GM23248 (cell line): Measurements from ENCODE around the gene NXPH2. TPM values are rescaled to one million over a fixed set of nuclear protein-coding genes. Genes with fewer than 3 reads are reported as not detected.

Experiments used
- DNase-seq: peaks from one replicate; pipeline ENCODE4 v3.0.0-alpha.2; 2015
- H2AFZ ChIP-seq: fragments of 200-600 bp; sonication (generic); 2 replicates; pipeline ENCODE4 v1.6.1; 2016; ENCODE audit warnings: antibody characterized with exemption
- H3F3A ChIP-seq: fragments of 200-600 bp; sonication (generic); 2 replicates; pipeline ENCODE4 v1.6.1; 2016; ENCODE audit warnings: mild to moderate bottlenecking, antibody characterized with exemption, mixed run types; ENCODE audit not compliant: insufficient read depth
- H3K27ac ChIP-seq: fragments of 200-600 bp; sonication (generic); 2 replicates; pipeline ENCODE4 v1.5.1; 2016; ENCODE audit warnings: mild to moderate bottlenecking
- H3K27me3 ChIP-seq: fragments of 200-600 bp; sonication (generic); replicated peaks from 2 replicates; pipeline ENCODE4 v1.6.1; 2016; ENCODE audit warnings: mild to moderate bottlenecking; ENCODE audit not compliant: insufficient read depth
- H3K36me3 ChIP-seq: fragments of 200-600 bp; sonication (generic); 2 replicates; pipeline ENCODE4 v1.6.1; 2016; ENCODE audit warnings: low read depth, mild to moderate bottlenecking
- H3K4me1 ChIP-seq: fragments of 200-600 bp; sonication (generic); 2 replicates; pipeline ENCODE4 v1.6.1; 2016; ENCODE audit warnings: mild to moderate bottlenecking; ENCODE audit not compliant: insufficient read depth
- H3K4me2 ChIP-seq: fragments of 200-600 bp; sonication (generic); one replicate; pipeline ENCODE4 v1.6.1; 2016; ENCODE audit warnings: mild to moderate bottlenecking; ENCODE audit not compliant: unreplicated experiment
- H3K4me3 ChIP-seq: fragments of 200-600 bp; sonication (generic); 2 replicates; pipeline ENCODE4 v1.5.1; 2016; ENCODE audit warnings: mild to moderate bottlenecking
- H3K79me2 ChIP-seq: fragments of 200-600 bp; sonication (generic); 2 replicates; pipeline ENCODE4 v1.6.1; 2016; ENCODE audit warnings: mild to moderate bottlenecking; ENCODE audit not compliant: insufficient read depth
- H3K9ac ChIP-seq: fragments of 200-600 bp; sonication (generic); 2 replicates; pipeline ENCODE4 v1.6.1; 2016; ENCODE audit warnings: mild to moderate bottlenecking
- H3K9me2 ChIP-seq: fragments of 200-600 bp; sonication (generic); 2 replicates; pipeline ENCODE4 v1.6.1; 2016; ENCODE audit warnings: mixed run types, mild to moderate bottlenecking, moderate library complexity; ENCODE audit not compliant: insufficient read depth
- H3K9me3 ChIP-seq: fragments of 200-600 bp; sonication (generic); one replicate; pipeline ENCODE4 v1.6.1; 2017; ENCODE audit warnings: low read depth
- H4K20me1 ChIP-seq: fragments of 200-600 bp; sonication (generic); 2 replicates; pipeline ENCODE4 v1.6.0; 2016; ENCODE audit not compliant: insufficient read depth
- EZH2 ChIP-seq: fragments of 200-600 bp; sonication (generic); IDR thresholded peaks from 2 replicates; pipeline ENCODE4 v1.6.1; 2018; ENCODE audit warnings: antibody characterized with exemption, mild to moderate bottlenecking; ENCODE audit not compliant: insufficient read depth, poor library complexity, severe bottlenecking
- EZH2phosphoT487 ChIP-seq: fragments of 200-600 bp; sonication (generic); IDR thresholded peaks from 2 replicates; pipeline ENCODE4 v1.6.1; 2018; ENCODE audit warnings: antibody characterized with exemption, moderate library complexity, mild to moderate bottlenecking, low read depth; ENCODE audit not compliant: insufficient read depth
- WGBS, 2 experiments: methylation state at CpG; one replicate each; pipeline ENCODE4 v1.1.6; 2015 to 2017; ENCODE audit warnings: low lambda C conversion rate in 2 of 2, low coverage in 1 of 2; ENCODE audit errors: missing lambda C conversion rate in 2 of 2; 5-methylcytosine and 5-hydroxymethylcytosine counted together
- in situ Hi-C: fragments of 300-500 bp; cut with MboI; formaldehyde crosslinking; loops from 2 replicates; pipeline ENCODE4 v1.15.0; 2020
- polyA plus RNA-seq: library from polyadenylated mRNA; unstranded; fragments of >200 nt; fragmentation: Nextera tagmentation; extraction: Ambion mirVana; gene quantifications from 2 replicates; pipeline ENCODE4 v1.2.1, GENCODE V29; 2016
- total RNA-seq: library from RNA; depleted of rRNA; stranded (reverse); fragments of >200 nt; shearing (Covaris generic); gene quantifications from 2 replicates; pipeline ENCODE4 v1.2.3, GENCODE V29; 2014

The NXPH2 gene
- total and polyA plus RNA-seq, 2 experiments from 2014 or later = not detected

DNA sequence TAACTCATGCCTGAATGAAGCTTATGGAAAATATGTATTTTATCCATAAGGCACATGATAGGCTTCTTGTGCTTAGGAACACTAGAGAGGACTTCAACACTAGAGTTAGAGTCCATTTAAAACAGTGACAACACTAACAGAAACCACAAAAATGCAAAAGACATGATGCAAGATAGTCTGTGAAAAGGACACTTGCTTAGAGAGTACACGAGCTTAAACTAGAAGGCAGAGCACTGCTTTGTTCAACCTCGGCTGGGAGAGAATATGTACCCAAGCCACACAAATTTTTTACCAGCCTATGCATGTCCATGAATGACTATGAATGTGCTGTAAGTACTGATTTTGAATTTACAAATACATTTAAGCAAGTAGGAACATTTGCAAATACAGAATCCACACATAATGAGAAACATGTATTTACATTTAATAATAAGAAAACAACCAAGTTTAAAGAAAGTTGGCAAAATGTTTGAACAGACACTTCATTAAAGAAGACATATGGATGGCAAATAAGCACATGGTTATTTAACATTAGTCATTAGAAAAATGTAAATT, 148.0 kb downstream of the NXPH2 start:
- Histone ChIP-seq H4K20me1 (no peaks in the 10 kb centered on the region), H2AFZ (no peak overlapping the region), H3K27ac (no peak overlapping the region), H3F3A (no peaks in the 10 kb centered on the region), H3K4me1 (no peaks in the 10 kb centered on the region), H3K4me2 (no peak overlapping the region), H3K79me2 (no peaks in the 10 kb centered on the region), H3K4me3 (no peak overlapping the region), H3K9me3 (no peaks in the 10 kb centered on the region), H3K9me2 (no peaks in the 10 kb centered on the region), H3K36me3 (no peaks in the 10 kb centered on the region), H3K27me3 (no peaks in the 10 kb centered on the region), H3K9ac (no peak overlapping the region)
- TF ChIP-seq EZH2phosphoT487 (no peak), EZH2 (no peak)
- in situ Hi-C loops = no loop called here
- 0% methylated on average over 2 of the region's 2 CpGs for WGBS, 2 experiments
- DNase-seq = peak; percentile 39

DNA sequence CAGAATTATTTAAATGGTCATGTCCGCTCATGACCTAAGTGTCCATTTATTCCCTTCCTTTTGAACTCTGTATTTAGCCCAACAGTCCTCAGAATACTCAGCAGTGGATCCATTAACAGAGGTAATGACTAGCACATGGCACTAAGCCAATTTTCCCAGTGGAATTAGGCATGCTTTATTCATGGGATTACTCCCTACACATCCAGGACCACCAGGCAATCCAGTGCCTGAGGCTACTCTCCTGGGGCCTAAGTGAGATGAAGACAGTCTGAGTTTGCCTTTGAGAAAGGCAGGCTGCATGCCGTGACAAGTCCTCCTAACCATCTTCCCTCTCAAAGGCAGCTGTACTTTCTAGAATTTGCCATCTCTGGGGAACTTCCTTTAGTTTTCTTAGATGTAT, 150.0 kb downstream of the NXPH2 start:
- no peaks in the 10 kb centered on the region for H3K4me1 ChIP-seq
- in situ Hi-C loops = no loop called here
- H3K79me2 ChIP-seq = no peaks in the 10 kb centered on the region
- no peak overlapping the region for H3K27ac ChIP-seq
- no peak overlapping the region for H3K4me2 ChIP-seq
- H3K9me2 ChIP-seq = no peaks in the 10 kb centered on the region
- H3F3A ChIP-seq = no peaks in the 10 kb centered on the region
- H3K27me3 ChIP-seq = peaks cover 3% of the 10 kb centered on the region; the same call in 1 of the 2 replicates
- no peaks in the 10 kb centered on the region for H3K36me3 ChIP-seq
- no peak overlapping the region for H3K4me3 ChIP-seq
- DNase-seq = no peak
- H3K9me3 ChIP-seq = no peaks in the 10 kb centered on the region
- 45 to 52% methylated on average over 2 of the region's 2 CpGs for WGBS, 2 experiments
- H2AFZ ChIP-seq = no peak overlapping the region
- no peak overlapping the region for H3K9ac ChIP-seq
- TF ChIP-seq EZH2 = no peak
- no peak for TF ChIP-seq EZH2phosphoT487
- H4K20me1 ChIP-seq = no peaks in the 10 kb centered on the region

DNA sequence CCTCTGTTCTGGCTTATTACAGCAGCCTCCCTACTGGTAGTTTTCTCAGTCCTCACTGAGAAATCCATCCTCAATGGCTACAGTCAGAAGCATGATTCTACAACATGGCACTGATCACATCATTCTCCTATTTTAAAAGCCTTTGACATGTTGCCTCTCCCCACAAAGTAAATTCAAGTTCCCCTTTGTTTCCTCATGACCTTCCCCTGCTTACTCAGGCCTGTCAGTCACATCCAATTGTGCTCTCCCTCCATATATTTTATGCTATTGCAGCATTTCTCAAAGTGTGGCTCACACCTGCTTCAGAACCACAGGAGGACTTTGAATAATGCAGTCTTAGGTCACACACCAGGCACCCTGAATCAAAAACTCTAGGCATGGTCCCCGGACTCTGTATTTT, 154.0 kb downstream of the NXPH2 start:
- H3K36me3 ChIP-seq = no peaks in the 10 kb centered on the region
- H3K27ac ChIP-seq = no peak overlapping the region
- in situ Hi-C loops = no loop called here
- no peak overlapping the region for H3K9ac ChIP-seq
- H4K20me1 ChIP-seq = no peaks in the 10 kb centered on the region
- TF ChIP-seq EZH2phosphoT487 (no peak), EZH2 (no peak)
- no peak overlapping the region for H2AFZ ChIP-seq
- no peak overlapping the region for H3K4me3 ChIP-seq
- DNase-seq = no peak
- H3K27me3 ChIP-seq = peaks cover 4% of the 10 kb centered on the region; the same call in 1 of the 2 replicates
- H3K9me2 ChIP-seq = no peaks in the 10 kb centered on the region
- H3K4me2 ChIP-seq = no peak overlapping the region
- H3F3A ChIP-seq = no peaks in the 10 kb centered on the region
- no peaks in the 10 kb centered on the region for H3K9me3 ChIP-seq
- 60 to 68% methylated on average over 1 of the region's 1 CpG for WGBS, 2 experiments
- no peaks in the 10 kb centered on the region for H3K79me2 ChIP-seq
- no peaks in the 10 kb centered on the region for H3K4me1 ChIP-seq

DNA sequence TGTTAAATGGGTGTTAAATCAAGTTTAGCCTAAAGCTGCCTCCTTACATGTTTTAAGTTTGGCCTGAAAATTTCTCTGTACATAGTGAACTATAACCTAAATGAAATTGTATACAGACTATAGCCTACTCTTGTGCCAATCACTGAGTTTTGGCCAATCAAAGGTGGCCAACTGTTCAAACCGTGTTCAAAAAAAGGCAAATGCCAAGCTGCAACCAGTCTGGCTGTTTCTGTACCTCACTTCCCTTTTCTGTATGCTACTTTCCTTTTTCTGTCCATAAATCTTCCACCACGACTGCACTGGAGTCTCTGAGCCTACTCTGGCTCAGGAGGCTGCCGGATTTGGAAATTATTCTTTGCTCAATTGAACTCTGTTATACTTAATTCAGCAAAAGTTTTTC, 157.6 kb downstream of the NXPH2 start:
- H3K79me2 ChIP-seq = no peaks in the 10 kb centered on the region
- no peak for TF ChIP-seq EZH2
- TF ChIP-seq EZH2phosphoT487 = no peak
- no peaks in the 10 kb centered on the region for H3K9me3 ChIP-seq
- H3F3A ChIP-seq = no peaks in the 10 kb centered on the region
- H3K9ac ChIP-seq = no peak overlapping the region
- no peaks in the 10 kb centered on the region for H4K20me1 ChIP-seq
- H3K4me3 ChIP-seq = no peak overlapping the region
- H3K27ac ChIP-seq = no peak overlapping the region
- in situ Hi-C loops = no loop called here
- H3K27me3 ChIP-seq = peaks cover 10% of the 10 kb centered on the region; the same call in 1 of the 2 replicates
- no peak overlapping the region for H2AFZ ChIP-seq
- WGBS, 2 experiments = 32 to 33% methylated on average over 3 of the region's 3 CpGs
- no peaks in the 10 kb centered on the region for H3K4me1 ChIP-seq
- no peaks in the 10 kb centered on the region for H3K36me3 ChIP-seq
- no peak overlapping the region for H3K4me2 ChIP-seq
- no peaks in the 10 kb centered on the region for H3K9me2 ChIP-seq
- DNase-seq = no peak

DNA sequence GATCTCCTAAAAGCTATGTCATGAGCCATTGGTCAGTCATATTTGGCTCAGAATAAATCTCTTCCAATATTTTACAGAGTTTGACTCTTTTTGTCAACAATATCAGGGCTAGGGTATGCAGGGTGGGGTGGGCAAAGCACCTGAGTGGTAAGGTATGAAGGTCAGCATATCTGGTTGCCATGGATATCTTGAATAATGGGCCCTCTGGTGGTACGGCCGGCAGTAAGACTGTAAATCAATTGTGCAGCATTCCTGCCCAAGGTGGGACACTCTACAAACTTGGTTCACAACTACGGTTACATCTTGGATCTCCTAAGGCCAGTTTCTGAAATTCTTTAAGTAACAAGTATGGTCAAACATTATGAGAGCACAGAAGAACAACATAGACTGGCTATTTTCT, 159.1 kb downstream of the NXPH2 start:
- no peaks in the 10 kb centered on the region for H4K20me1 ChIP-seq
- in situ Hi-C loops = no loop called here
- TF ChIP-seq EZH2phosphoT487 (no peak), EZH2 (no peak)

More for the DNA sequence above, 159.1 kb downstream of the NXPH2 start:
- no peaks in the 10 kb centered on the region for H3K4me1 ChIP-seq
- no peak overlapping the region for H3K4me2 ChIP-seq
- no peak overlapping the region for H3K9ac ChIP-seq
- H3K27ac ChIP-seq = no peak overlapping the region
- no peaks in the 10 kb centered on the region for H3K79me2 ChIP-seq
- no peak overlapping the region for H2AFZ ChIP-seq
- no peak for DNase-seq
- H3K4me3 ChIP-seq = no peak overlapping the region
- H3K36me3 ChIP-seq = no peaks in the 10 kb centered on the region
- H3K9me2 ChIP-seq = no peaks in the 10 kb centered on the region
- no peaks in the 10 kb centered on the region for H3K9me3 ChIP-seq
- H3K27me3 ChIP-seq = peaks cover 10% of the 10 kb centered on the region; the same call in 1 of the 2 replicates
- no peaks in the 10 kb centered on the region for H3F3A ChIP-seq
- WGBS, 2 experiments = 43 to 52% methylated on average over 3 of the region's 3 CpGs
